ENCODE measurements around the gene SGCD.

Gene SGCD

DNA sequence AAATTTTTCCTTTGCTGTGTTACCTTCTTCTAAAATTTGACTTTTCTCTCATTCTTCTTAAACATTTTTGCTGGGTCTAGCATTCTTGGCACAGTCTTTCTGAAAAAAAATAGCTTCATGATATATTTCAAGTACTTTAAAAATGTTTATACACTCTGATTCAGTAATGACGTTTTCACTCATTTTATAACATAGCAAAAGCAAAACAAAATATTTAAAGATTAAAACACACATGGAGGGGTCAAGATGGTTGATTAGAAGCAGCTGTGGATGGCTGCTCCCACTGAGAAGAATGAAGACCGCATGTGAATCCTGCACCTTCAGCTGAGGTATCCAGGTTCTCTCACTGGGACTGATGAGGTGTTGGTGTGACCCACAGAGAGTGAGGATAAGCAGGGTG, 188.2 kb downstream of the SGCD start:
- DNase-seq (ENCODE audit: low read depth) = no peak

- no peak for DNase-seq (ENCODE audit: low read depth)
These were observed 188.9 kb downstream of the SGCD start for GRCh38 chr5:156515803-156516360.

DNA sequence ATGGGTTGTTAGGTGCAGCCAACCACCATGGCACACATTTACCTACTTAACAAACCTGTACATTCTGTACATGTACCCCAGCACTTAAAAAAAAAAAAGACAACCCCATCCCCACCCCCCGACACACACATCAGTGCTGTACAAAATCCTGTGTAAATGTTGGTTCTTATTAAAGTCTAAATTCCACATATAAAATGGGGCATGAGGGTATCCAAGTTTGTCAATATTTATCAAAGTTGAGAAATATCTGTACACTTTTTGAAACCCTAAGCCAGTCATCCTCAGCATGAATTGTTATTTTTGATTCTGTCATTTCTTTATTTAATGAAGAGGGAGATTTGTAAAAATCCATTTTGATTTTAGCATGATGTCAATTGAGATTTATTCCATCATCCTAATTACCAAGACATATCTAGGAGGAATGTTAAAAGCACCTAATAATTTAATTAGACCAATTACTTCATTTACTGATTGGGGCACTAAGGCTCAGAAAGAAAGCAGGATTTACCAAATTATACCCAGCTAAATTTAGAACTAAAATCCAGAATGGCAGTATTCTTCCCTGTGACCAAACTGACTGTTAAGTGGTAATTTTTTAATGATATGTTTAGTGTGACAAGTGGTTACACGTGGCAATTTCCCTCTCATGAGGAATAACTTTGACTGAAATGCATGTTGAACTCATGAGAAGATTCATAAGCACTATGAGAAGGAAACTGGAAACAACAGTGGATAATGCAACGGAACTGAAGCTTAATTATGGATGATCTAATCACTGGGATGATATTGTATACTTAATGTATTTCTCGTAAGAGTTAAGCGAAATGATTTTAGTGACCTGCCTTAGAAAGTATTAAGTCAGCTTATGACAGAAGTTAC, 195.9 kb downstream of the SGCD start:
- DNase-seq (ENCODE audit: low read depth) = no peak

- DNase-seq (ENCODE audit: low read depth) = no peak
These were observed 196.6 kb downstream of the SGCD start for GRCh38 chr5:156523607-156524006.

DNA sequence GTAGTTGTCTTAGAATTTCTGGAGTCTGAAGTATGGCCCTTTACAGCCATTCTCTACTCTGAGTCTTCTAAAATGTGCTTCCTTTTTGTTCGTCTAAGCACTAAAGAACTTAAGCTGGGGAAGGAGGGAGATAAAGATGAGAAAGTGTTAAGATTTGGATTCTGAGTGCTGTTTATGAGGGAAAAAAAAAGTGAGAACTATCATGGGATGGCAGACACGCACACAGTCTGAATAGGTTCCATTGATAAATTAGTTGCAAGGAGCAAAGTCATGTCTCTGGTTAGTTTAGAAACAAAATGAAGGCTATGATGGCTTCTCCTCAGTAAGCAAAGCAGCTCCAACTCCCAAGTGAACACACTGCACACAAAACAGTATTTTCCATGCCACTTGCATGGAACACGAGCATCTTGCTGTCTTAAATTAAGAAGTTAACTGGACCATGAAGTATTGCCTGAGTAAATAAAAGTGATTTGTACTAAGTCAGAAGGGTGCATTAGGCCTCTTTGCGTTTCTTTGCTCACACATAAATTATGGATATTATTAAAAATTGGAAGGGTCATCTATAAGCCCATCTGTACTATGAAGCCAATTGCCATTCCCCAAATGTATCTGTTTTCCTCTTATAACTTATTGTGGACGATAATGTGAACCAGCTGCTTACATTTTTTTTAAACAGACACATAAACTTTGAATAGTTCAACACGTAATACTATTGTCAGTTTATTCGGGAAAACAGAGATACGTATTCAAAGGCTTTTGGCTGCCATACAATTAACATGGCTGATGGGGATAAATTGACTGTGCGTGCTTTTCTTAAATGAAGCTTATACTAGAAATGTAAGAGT, 199.3 kb downstream of the SGCD start:
- no peak for DNase-seq (ENCODE audit: low read depth)

GRCh38 chr5:156527611-156528010, 200.6 kb downstream of the SGCD start:
- DNase-seq (ENCODE audit: low read depth) = no peak

- DNase-seq (ENCODE audit: low read depth) = no peak
These were observed 201.7 kb downstream of the SGCD start for GRCh38 chr5:156528673-156529072.

GRCh38 chr5:156529892-156530291, 202.9 kb downstream of the SGCD start:
- no peak for DNase-seq (ENCODE audit: low read depth)

DNA sequence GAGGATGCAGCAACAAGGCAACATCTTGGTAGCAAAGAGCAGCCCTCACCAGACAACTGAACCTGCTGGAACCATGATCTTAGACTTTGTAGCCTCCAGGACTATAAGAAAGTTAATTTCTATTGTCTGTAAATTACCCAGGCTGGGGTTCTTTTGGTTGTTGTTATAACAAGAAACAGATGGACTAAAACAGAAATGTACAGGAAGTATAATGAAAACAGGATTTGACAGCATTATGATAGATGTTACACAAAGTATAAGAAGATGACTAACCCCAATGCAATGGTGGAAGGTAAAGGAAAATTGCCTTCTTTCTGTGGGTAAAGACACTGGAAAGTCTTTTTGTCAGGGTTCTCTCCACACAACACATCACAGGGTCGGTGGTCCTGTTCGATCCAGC, 204.2 kb downstream of the SGCD start:
- no peak for DNase-seq (ENCODE audit: low read depth)

DNA sequence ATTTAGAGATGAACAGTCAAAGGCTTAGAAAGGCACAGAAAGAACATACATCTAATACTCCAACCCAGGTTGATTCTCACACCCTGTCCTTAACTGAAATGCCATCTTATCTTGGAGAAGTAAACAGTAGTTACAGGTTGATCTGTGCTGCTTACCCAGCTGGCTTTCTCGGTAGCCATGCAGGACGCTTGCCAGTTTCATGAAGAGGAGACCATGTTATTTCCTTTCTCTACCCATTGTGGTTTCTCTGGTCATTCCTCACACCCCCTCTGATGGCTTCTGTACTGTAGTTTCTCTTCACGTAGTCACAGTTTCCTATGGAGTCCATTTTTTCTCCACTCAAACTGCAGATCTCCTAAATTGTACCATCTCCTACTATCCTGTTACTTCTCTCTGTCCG, 206.0 kb downstream of the SGCD start:
- DNase-seq (ENCODE audit: low read depth) = no peak

DNA sequence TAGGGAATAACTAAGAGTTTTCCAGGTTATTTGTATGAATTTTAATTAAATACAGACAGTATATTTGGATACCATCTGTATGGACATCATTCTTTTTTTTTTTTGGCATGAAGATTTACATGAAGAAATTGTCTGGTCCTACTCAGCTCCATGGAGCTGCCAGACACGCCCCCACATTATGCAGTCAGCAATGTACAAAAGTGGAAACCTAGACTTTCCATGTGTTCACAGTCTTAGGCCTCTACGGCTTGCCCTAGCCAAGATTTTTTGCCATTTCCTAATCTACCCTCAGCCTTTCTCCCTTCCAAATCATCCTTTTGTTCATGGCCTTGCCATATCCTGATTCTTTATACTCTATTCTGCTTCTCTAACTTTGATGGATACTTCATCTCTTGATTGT, 207.1 kb downstream of the SGCD start:
- DNase-seq (ENCODE audit: low read depth) = no peak

DNA sequence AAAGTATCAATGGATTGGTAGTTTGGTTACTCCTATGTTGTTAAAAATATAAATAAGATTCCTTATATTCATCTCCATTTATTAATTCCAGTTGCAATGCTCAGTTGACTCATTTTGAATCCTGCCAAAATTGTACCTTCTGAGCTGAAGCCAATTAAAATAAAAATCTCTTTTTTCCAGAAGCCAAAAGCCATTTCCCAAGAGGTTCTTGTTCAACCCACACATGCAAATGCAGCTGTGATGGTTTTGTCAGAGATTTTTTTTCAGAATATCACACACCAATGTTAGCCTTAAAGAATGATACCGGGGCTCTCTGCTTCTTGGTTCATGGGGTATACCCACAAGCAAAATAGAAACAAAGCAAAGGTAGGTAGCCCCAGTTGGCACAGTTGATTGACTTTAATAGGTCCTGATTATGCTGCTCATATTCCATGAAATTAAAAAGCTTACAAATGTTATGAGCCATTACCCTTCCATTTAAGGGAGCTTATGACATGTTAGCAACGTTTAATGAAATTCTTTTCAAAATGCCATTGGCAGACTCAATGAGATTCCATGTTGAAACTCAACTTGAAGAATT, 208.0 kb downstream of the SGCD start:
- no peak for DNase-seq (ENCODE audit: low read depth)

GRCh38 chr5:156540491-156540890, 213.5 kb downstream of the SGCD start:
- DNase-seq (ENCODE audit: low read depth) = no peak

DNA sequence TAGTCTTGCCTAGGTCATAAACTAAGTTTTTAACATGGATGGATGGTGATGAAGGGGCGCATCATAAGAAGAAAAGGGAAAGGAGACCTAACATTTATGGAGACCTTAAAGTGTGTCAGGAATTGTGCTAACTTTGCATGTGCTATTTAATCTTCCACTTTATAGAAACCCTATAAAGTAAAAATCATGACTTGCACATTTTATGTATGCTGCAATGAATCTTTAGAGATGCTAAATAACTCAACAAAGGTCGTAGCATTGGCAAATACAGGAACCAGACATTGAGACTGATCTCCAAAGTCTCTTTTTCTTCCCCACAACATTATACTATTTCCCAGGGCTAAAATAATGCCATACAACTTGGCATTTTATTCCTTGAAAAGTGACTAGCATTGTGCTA, 214.6 kb downstream of the SGCD start:
- no peak for DNase-seq (ENCODE audit: low read depth)

GRCh38 chr5:156543348-156544145, 216.6 kb downstream of the SGCD start:
- DNase-seq (ENCODE audit: low read depth) = no peak

- no peak for DNase-seq (ENCODE audit: low read depth)
These were observed 225.9 kb downstream of the SGCD start for GRCh38 chr5:156552855-156553358.

GRCh38 chr5:156556666-156557406, 229.9 kb downstream of the SGCD start:
- DNase-seq (ENCODE audit: low read depth) = no peak

DNA sequence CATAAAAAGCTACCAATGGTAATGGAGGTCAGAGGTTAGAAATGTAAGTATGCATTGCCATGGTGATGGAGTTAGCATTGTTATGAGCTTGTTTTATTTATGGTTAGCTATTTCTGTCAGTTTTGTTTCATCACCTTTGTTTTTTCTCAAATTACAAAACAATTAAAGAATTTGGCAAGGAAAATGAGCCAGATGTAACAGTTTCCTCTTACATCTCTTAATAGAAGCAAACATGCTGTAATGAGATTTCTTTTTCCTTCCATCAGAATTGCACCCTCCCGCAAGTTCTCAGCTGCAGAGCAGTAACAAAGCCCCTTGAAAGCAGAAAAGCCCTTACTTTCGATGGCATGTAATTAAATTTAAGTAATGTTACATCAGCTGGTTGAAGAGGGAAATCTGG, 233.0 kb downstream of the SGCD start:
- DNase-seq (ENCODE audit: low read depth) = no peak

DNA sequence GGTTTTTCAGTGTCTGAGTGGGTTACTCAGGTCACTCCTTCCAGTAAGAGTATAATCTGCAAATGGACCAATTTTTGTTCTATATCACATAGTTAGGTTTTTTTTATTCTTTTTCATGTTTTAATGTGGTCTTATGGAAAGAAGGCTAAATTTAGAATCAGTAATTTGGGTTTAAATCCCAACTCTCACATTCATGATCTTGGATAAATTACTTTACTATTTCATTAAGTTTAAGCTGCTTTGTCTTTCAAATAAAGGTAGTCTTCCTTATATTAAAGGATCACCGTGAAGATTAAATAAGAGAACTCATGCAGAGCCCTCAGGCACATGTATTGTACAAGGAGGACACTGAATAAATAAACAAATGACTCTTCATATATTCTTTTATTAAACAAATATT, 234.7 kb downstream of the SGCD start:
- no peak for DNase-seq (ENCODE audit: low read depth)

- DNase-seq (ENCODE audit: low read depth) = no peak
These were observed 243.7 kb downstream of the SGCD start for GRCh38 chr5:156570615-156571014.

GRCh38 chr5:156581725-156582124, 254.8 kb downstream of the SGCD start:
- no peak for DNase-seq (ENCODE audit: low read depth)
